Inferior parietal cortex (tissue), 1 donor: ENCODE data around the gene MRPS22.
"Not testable (repeated sequence)": the region's sequence is repeated elsewhere in the genome, so short reads cannot be mapped to it uniquely, and the experiment has no call there.

ENCODE experiments used
- DNase-seq: peaks from one replicate; pipeline ENCODE4 v3.0.0-alpha.2; 2016; ENCODE audit errors: extremely low spot score

The MRPS22 gene

GRCh38 chr3:139338405-139338804 is 5.4 kb upstream of the MRPS22 start:
- no peak for DNase-seq

- DNase-seq: no peak
These were observed 4.5 kb upstream of the MRPS22 start for GRCh38 chr3:139339219-139339906.

DNA sequence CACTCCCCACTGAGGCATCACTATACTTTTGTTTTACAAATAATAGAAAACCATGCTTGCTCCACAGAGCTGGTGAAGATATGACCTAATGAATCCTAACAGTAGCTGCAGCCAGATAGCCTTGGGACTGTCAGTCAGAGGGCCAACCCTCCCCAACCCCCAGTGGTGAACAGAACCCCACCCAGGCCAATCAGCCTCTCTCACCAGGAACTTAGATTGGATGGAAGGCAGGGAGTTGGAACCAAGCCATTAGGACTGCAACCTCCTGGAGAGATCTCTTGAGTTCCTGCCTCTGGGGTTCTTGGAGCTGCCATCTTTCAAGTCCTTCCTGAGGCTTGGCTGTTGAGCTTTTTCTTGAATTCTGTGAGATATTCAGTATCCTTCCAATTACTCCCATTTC is 3.0 kb upstream of the MRPS22 start:
- DNase-seq: no peak

DNA sequence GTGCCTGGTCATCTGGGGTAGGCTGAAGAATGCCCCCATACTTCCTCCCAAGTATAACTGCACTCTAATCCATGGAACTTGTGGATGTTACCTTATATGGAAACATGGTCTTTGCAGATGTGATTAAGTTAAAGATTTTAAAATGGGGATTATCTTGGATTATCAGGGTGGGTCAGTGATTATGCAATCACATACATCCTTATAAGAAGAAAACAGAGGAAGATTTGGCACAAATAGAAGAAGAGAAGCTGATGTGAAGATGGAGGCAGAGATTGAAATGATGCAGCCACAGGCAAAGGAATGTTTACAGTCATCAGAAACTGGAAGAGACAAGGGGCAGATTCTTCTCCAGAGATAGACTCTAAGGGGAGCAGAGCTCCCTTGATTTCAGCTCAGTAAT is 1.8 kb upstream of the MRPS22 start:
- no peak for DNase-seq

GRCh38 chr3:139346771-139347170 is 3.0 kb downstream of the MRPS22 start:
- no peak for DNase-seq

GRCh38 chr3:139353920-139354556 is 10.2 kb downstream of the MRPS22 start:
- peak; percentile 62 for DNase-seq

- DNase-seq: no peak
These were observed 10.8 kb downstream of the MRPS22 start for GRCh38 chr3:139354661-139355060.

GRCh38 chr3:139355476-139355875 is 11.7 kb downstream of the MRPS22 start:
- DNase-seq: no peak

DNA sequence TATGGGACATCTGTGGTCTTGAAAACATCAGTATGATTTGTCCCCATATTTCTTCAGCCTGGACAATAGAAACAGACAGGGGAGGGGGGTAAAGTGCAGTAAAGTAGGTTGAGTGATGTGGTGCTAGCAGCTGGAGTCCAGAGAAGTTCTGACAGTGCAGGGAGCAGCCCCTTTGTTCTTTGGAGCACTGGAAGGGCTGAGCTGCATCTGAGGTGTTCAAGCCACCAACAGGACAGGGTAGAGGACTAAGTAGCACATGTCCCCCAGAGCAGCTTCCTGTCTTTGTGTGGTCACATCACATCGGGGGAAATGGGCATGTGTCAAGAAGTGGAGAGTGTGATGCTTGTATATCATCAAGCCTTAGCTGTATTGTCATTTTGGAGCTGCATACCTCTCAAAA is 12.1 kb downstream of the MRPS22 start:
- DNase-seq: no peak

DNA sequence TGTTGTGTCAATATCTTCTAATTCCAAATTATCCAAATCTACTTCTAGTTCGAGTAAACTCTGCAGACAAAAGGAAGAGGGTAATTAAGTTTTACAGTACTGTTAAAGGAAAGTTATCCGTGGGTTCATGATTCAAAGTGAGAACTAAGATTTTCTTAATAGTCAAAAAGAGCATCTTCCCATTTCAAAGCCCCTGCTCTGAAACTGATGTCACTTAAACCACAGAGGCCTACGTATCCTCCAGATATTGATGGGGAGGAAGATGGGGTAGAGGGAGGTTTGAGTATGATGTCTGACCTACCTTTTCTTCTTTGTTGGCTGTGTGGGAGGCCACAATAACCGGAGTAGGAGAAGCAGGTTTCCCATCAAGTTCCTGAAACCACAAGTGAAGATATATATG is 14.1 kb downstream of the MRPS22 start:
- DNase-seq: no peak

DNA sequence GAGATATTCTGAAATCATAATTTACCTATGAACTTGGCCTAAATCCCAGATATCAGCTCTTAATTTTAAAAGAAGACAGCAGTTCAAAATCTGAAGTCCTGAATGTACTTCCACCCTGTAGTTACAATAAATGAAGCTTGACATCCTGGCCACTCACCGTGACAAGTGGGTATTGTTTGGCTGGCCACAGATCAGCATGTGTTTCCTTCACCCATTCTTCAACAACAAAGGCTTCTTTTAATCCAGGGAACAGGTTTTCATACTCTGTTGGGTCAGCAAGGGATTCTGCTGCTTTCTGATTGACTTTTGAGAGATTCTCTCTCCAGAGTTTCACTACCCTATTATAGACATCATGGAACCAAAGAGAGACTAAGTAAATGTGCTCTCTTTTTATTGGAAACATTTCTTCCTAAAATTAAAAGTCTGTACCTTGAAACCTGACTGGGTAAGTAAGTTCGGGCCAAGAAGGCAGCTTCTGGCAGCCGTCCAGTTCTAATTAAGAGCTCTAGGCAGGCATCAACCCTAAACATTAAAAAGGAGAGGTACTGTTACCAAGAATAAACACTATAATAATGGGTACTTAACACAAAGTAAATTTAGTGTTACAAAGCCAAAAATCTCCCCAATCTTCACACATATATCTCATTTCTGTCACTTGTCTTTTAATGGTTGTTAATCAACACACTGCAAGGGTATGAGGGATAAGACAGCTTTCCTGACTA is 15.2 kb downstream of the MRPS22 start:
- DNase-seq: no peak

GRCh38 chr3:139361276-139361675 is 17.5 kb downstream of the MRPS22 start:
- DNase-seq: no peak

DNA sequence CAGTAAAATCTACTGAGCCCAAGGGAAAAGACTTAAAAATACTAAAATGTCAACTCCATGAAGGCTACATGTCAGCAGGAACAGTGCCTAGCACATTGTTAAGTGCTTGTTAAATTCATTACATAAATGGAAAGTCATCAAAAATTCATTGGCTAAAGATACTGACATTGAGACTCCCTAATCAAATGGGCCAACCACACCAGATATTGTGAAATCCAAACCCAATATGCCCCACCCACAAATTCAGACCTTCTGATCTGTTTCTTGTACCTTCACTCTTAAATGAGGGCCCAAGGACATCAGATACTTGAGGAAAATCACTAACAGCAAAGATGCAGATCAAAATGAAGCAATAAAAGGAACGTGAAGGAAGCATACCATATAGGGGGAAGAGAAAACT is 20.7 kb downstream of the MRPS22 start:
- no peak for DNase-seq

DNA sequence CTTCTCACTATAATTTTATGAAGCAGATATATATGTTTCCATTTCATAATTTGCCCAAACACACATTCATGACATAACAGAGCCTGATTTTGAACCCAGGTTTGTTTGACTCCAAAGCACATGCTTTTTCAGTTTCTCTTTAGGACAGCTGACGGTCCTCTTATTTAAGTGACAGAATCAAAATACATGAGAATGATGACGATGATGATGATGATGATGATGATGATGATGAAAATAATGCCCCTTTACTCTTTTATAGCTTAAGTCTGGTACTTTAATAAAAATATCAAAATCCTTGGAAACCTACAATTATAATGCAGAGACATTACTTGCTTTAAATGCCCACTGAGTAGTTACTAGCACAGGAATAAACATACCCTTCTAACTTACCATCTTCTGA is 30.3 kb downstream of the MRPS22 start:
- no peak for DNase-seq

- DNase-seq: no peak
These were observed 33.6 kb downstream of the MRPS22 start for GRCh38 chr3:139377378-139377777.

DNA sequence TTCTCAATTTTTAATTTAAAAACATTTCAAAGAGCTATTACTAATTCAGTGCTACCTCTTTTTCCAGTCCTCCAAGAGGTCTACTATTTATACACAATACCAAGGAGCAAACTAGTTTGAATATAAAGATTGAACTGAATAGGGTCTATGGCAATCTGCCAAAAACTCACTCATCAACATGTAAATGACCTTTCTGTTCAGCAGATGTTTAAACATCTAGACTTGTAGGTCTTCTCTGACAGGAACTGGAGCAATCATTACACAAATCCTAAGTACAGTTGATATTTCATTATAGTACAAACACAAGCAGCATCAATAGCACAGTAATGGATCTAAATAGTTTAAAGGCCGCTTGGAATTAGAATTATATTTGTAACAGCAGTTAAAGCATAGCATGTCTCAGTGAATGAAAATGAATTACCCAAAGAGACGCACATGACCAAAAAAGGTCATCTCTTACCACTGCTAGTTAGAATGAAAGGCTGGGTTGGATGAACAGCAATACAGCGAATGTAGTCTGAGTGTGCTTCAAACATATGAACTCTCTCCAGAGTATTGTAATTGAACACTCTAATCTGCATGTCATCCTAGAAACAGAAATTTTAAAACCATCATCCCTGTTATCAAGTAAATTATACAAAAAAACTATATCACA is 34.9 kb downstream of the MRPS22 start:
- DNase-seq: no peak

- DNase-seq: no peak
These were observed 36.8 kb downstream of the MRPS22 start for GRCh38 chr3:139380575-139380974.

- DNase-seq: not testable (repeated sequence)
These were observed 38.5 kb downstream of the MRPS22 start for GRCh38 chr3:139382291-139382690.

DNA sequence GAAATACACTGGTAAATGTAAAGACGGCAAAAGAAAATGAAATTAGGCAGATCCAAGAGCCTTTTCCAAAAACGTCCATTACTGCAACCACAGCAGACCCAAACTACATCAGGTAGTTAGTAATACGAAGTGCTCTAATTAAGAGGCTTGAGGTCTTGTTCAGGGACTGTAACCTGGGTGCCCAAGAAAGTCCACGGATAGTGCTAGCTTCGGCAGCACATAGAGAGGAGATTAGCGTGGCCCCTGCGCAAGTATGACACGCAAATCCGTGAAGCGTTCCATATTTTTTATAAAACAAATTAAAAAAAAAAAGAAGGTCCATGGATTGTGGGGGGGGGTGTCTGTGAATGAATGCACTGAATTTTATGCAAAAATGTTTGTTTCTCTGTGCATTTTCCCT is 44.3 kb downstream of the MRPS22 start:
- DNase-seq: no peak

DNA sequence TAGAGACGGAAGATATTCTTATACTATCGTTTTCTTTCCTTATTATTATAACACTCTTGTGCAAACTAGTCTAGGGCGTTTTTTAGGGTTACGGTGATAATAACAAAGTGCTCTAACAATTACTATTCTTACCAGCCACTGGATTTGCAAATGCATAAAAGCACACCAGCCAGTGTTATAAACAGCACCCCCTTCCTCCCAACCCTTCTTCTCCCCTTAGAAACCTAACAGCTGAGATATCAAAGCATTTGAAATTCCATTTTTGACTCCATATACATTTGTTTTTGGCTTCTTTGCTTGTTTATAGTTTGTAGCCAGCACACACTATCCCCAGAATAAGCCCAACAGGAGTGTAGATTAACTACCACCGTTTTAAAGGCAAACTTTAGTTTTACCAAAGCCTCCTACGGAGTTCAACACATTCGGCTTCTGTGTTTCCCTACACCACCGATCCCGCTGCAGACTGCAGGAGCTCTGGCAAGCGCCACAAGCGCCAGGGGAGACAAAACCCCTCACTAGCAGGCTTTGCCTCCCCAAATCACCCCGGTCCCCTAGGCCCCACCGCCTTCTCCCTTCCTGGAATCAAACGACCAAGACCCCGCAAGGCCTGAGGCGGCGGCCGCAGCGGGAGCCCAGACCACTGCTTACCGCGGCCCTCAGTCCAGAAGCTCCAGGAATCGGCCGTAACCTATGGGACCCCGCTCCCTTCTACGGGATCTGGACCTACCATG is 45.2 kb downstream of the MRPS22 start:
- no peak for DNase-seq

GRCh38 chr3:139389552-139390368 is 45.9 kb downstream of the MRPS22 start, which contains the start of gene COPB2:
TSS of gene COPB2 (minus strand) at chr3:139389647. CDS start at chr3:139389550, 97 bp downstream.
- peak; percentile 99 for DNase-seq
